CD14-positive monocyte (primary cell): ENCODE measurements around the gene NLRX1. TPM values are rescaled to one million over a fixed set of nuclear protein-coding genes. Genes with fewer than 3 reads are reported as not detected.
A peak's percentile ranks its signal among the peaks of the same experiment; 100 is the strongest.
"Not testable (repeated sequence)": the region's sequence is repeated elsewhere in the genome, so short reads cannot be mapped to it uniquely, and the experiment has no call there.

Source experiments
- DNase-seq, 3 donors: peaks; one replicate each; pipeline ENCODE4 v3.0.0-alpha.2; 2011 to 2022
- H2AFZ ChIP-seq: 2 replicates; pipeline ENCODE4 v1.6.0; 2012; ENCODE audit warnings: mild to moderate bottlenecking, low read depth, low read length, inconsistent platforms; ENCODE audit not compliant: insufficient read depth, poor library complexity, severe bottlenecking
- H3K27ac ChIP-seq, 2 donors: 1 replicate in 1 of 2; 2 replicates in 1 of 2; pipeline ENCODE4 v1.5.1; 2012 to 2013; ENCODE audit warnings: low read length in 2 of 2, control low read depth in 1 of 2, inconsistent platforms in 1 of 2, low read depth in 1 of 2, mild to moderate bottlenecking in 1 of 2
- H3K27me3 ChIP-seq, 2 donors: one replicate each; pipeline versions ENCODE4 v1.6.0 to v1.6.1; 2011 to 2013; ENCODE audit warnings: low read length in 2 of 2; ENCODE audit not compliant: control insufficient read depth in 2 of 2, insufficient read depth in 2 of 2
- H3K36me3 ChIP-seq, 2 donors: replicated peaks in 1 of 2; 1 replicate in 1 of 2; 2 replicates in 1 of 2; pipeline versions ENCODE4 v1.5.1 to v1.6.1; 2012 to 2013; ENCODE audit warnings: low read length in 2 of 2, control low read depth in 1 of 2, inconsistent platforms in 1 of 2, mild to moderate bottlenecking in 1 of 2; ENCODE audit not compliant: insufficient read depth in 2 of 2, control insufficient read depth in 1 of 2
- H3K4me1 ChIP-seq, 2 donors: 1 replicate in 1 of 2; 2 replicates in 1 of 2; pipeline versions ENCODE4 v1.5.1 to v1.6.1; 2012 to 2013; ENCODE audit warnings: low read length in 2 of 2, control low read depth in 1 of 2, inconsistent platforms in 1 of 2, mild to moderate bottlenecking in 1 of 2, moderate library complexity in 1 of 2; ENCODE audit not compliant: insufficient read depth in 2 of 2, control insufficient read depth in 1 of 2
- H3K4me2 ChIP-seq: replicated peaks from 2 replicates; pipeline ENCODE3; 2012; ENCODE audit warnings: low read length, moderate library complexity, mild to moderate bottlenecking; ENCODE audit not compliant: poor library complexity, severe bottlenecking; ENCODE audit errors: extremely low read depth
- H3K4me3 ChIP-seq, 3 experiments: fragments of 200-600 bp in 1 of 3; sonication (generic) in 1 of 3; replicated peaks in 1 of 3; 1 replicate in 2 of 3; 2 replicates in 1 of 3; pipeline ENCODE4 v1.5.1; 2011 to 2013; ENCODE audit warnings: low read length in 3 of 3, mild to moderate bottlenecking in 3 of 3, control low read depth in 2 of 3, low read depth in 2 of 3, inconsistent platforms in 1 of 3, moderate library complexity in 1 of 3
- H3K79me2 ChIP-seq: 2 replicates; pipeline ENCODE4 v1.6.0; 2012; ENCODE audit warnings: mild to moderate bottlenecking, control low read depth, inconsistent platforms, low read length, moderate library complexity; ENCODE audit not compliant: insufficient read depth
- H3K9ac ChIP-seq: 2 replicates; pipeline ENCODE4 v1.6.0; 2017; ENCODE audit warnings: low read length, mild to moderate bottlenecking; ENCODE audit not compliant: insufficient read depth, poor library complexity, severe bottlenecking
- H3K9me3 ChIP-seq, 2 donors: replicated peaks in 1 of 2; 1 replicate in 1 of 2; 2 replicates in 1 of 2; pipeline versions ENCODE4 v1.5.1 to v1.6.1; 2012 to 2013; ENCODE audit warnings: low read length in 2 of 2, control low read depth in 1 of 2; ENCODE audit not compliant: control insufficient read depth in 1 of 2, insufficient read depth in 1 of 2
- H4K20me1 ChIP-seq: 2 replicates; pipeline ENCODE4 v1.6.0; 2012; ENCODE audit warnings: mild to moderate bottlenecking, low read length, control low read depth, moderate library complexity; ENCODE audit not compliant: insufficient read depth
- H3K27ac Mint-ChIP-seq, 7 donors: one replicate each; pipeline ENCODE4 v1.8.0; 2020; ENCODE audit warnings: mild to moderate bottlenecking in 7 of 7, mixed read lengths in 7 of 7, moderate library complexity in 6 of 7, inconsistent platforms in 2 of 7
- H3K27me3 Mint-ChIP-seq, 3 donors: one replicate each; pipeline ENCODE4 v1.8.0; 2021 to 2022; ENCODE audit warnings: low read depth in 3 of 3, mild to moderate bottlenecking in 3 of 3, mixed read lengths in 3 of 3, moderate library complexity in 3 of 3, inconsistent platforms in 1 of 3
- H3K36me3 Mint-ChIP-seq, 2 donors: one replicate each; pipeline ENCODE4 v1.8.0; 2020; ENCODE audit warnings: mixed read lengths in 2 of 2, inconsistent platforms in 1 of 2, mild to moderate bottlenecking in 1 of 2
- H3K4me1 Mint-ChIP-seq: one replicate; pipeline ENCODE4 v1.8.0; 2020; ENCODE audit warnings: mild to moderate bottlenecking, mixed read lengths
- H3K4me3 Mint-ChIP-seq, 2 donors: one replicate each; pipeline ENCODE4 v1.8.0; 2020; ENCODE audit warnings: mild to moderate bottlenecking in 2 of 2, mixed read lengths in 2 of 2, moderate library complexity in 1 of 2
- H3K9me3 Mint-ChIP-seq, 7 donors: one replicate each; pipeline ENCODE4 v1.8.0; 2020 to 2022; ENCODE audit warnings: mixed read lengths in 7 of 7, mild to moderate bottlenecking in 6 of 7, moderate library complexity in 6 of 7, inconsistent platforms in 2 of 7
- WGBS: methylation state at CpG from one replicate; pipeline ENCODE4 v1.1.5; 2013; ENCODE audit warnings: missing lambda C conversion rate; ENCODE audit not compliant: insufficient coverage; 5-methylcytosine and 5-hydroxymethylcytosine counted together
- intact Hi-C, 2 donors: fragments of 100-400 bp; cut with micrococcal nuclease; formaldehyde crosslinking; loops; one replicate each; pipeline versions ENCODE4 v1.15.0 to v1.15.1; 2023
- polyA plus RNA-seq, 3 donors: library from polyadenylated mRNA; depleted of rRNA in 1 of 3; unstranded in 2 of 3; stranded (reverse) in 1 of 3; fragments of 300-500 nt in 2 of 3; fragments of >200 nt in 1 of 3; fragmentation: Illumina TruSeq in 2 of 3; gene quantifications; 1 replicate in 2 of 3; 2 replicates in 1 of 3; pipeline ENCODE4 v1.2.3, GENCODE V29; 2012 to 2021
- TF ChIP-seq, protein P1 (sequence below): fragments of 200-600 bp; IDR thresholded peaks from one replicate; pipeline ENCODE4 v1.8.0; 2022; ENCODE audit warnings: antibody characterized with exemption, mild to moderate bottlenecking

NLRX1 gene
- polyA plus RNA-seq, 3 donors, result 13.7 to 15.5 (median 14.2) TPM

DNA sequence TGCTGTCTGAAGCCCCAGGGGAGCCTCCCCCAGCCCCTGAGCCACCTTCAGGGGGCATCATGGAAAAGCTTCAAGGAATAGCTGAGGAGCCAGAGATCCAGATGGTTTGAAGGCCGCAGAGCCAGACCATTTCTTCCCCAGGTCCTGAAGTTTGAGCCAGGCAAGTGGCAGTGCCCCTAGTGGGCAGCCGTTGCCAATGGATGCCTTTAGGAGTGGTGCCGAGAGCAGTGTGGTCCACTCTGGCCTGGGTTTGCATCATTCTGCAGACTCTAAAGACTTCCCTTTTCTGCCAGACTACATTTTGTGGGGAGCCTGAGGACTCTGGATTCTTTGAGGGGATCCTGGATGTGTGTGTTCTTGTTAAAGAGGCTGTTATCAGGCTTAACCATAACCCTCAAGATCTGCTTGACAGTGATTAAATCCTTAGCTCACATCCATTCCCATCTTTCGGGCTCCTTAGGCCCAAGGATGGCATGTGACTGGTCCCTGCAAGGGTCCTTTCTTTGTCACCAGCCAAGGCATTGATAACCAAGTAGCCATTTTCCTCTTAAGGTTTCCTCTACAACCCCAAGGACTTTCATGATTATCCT is 34.0 kb upstream of the NLRX1 start:
- TF ChIP-seq, protein P1, sequence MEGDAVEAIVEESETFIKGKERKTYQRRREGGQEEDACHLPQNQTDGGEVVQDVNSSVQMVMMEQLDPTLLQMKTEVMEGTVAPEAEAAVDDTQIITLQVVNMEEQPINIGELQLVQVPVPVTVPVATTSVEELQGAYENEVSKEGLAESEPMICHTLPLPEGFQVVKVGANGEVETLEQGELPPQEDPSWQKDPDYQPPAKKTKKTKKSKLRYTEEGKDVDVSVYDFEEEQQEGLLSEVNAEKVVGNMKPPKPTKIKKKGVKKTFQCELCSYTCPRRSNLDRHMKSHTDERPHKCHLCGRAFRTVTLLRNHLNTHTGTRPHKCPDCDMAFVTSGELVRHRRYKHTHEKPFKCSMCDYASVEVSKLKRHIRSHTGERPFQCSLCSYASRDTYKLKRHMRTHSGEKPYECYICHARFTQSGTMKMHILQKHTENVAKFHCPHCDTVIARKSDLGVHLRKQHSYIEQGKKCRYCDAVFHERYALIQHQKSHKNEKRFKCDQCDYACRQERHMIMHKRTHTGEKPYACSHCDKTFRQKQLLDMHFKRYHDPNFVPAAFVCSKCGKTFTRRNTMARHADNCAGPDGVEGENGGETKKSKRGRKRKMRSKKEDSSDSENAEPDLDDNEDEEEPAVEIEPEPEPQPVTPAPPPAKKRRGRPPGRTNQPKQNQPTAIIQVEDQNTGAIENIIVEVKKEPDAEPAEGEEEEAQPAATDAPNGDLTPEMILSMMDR, result peak; percentile 91
- Histone ChIP-seq H3K27ac (no peak overlapping the region), H3K36me3 (peaks cover 45 to 55% of the 10 kb centered on the region in 2 donors), H3K4me3 (no peak overlapping the region), H3K9ac (no peak overlapping the region), H4K20me1 (no peaks in the 10 kb centered on the region), H2AFZ (no peak overlapping the region), H3K9me3 (no peaks in the 10 kb centered on the region), H3K79me2 (no peaks in the 10 kb centered on the region), H3K4me1 (peaks cover 0 to 3% of the 10 kb centered on the region in 2 donors), H3K4me2 (no peak overlapping the region), H3K27me3 (no peaks in the 10 kb centered on the region)
- DNase-seq, result peak; percentile 52 to 76 (median 74)
- Mint-ChIP-seq H3K4me1 (peaks cover 15% of the 10 kb centered on the region), H3K27me3 (peaks cover 4 to 6% (median 4%) of the 10 kb centered on the region in 3 donors), H3K4me3 (no peak overlapping the region), H3K9me3 (no peaks in the 10 kb centered on the region), H3K27ac (peak overlapping the region in 2 of 7 donors; percentile 2 to 25), H3K36me3 (peaks cover 46 to 54% of the 10 kb centered on the region in 2 donors)
- WGBS, result 70% methylated on average over 2 of the region's 4 CpGs
- intact Hi-C loops, result no loop called here

DNA sequence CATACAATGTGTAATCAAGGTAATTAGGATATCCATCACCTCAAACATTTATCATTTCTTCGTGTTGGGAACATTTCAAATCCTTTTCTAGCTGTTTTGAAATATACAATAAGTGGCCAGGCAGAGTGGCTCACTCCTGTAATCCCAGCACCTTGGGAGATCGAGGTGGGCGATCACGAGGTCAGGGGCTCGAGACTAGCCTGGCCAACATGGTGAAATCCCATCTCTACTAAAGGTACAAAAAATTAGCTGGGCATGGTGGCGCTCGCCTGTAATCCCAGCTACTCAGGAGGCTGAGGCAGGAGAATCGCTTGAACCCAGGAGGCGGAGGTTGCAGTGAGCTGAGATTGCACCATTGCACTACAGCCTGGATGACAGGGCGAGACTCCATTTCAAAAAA is 29.2 kb upstream of the NLRX1 start:
- H3K27me3 ChIP-seq, H4K20me1 ChIP-seq, H3K27ac ChIP-seq, H3K4me3 ChIP-seq, H3K36me3 ChIP-seq, H3K79me2 ChIP-seq, H3K4me1 ChIP-seq, H3K27ac Mint-ChIP-seq, H3K9me3 Mint-ChIP-seq, intact Hi-C loops, H3K4me3 Mint-ChIP-seq, H3K4me2 ChIP-seq, H2AFZ ChIP-seq, H3K9me3 ChIP-seq, H3K9ac ChIP-seq, DNase-seq: not testable (repeated sequence)
- peaks cover 4 to 10% of the 10 kb centered on the region in 2 donors for H3K36me3 Mint-ChIP-seq
- WGBS, result 96% methylated on average over 4 of the region's 10 CpGs
- peaks cover 8 to 16% (median 10%) of the 10 kb centered on the region in 3 donors for H3K27me3 Mint-ChIP-seq
- peaks cover 18% of the 10 kb centered on the region for H3K4me1 Mint-ChIP-seq
